KBM-7 (cell line): ENCODE measurements around the gene DIP2C.
"Not testable (repeated sequence)": the region's sequence is repeated elsewhere in the genome, so short reads cannot be mapped to it uniquely, and the experiment has no call there.

Source experiments
- DNase-seq: peaks from one replicate; pipeline ENCODE4 v3.0.0-alpha.2; 2015
- in situ Hi-C: fragments of 300-500 bp; cut with MboI; formaldehyde crosslinking; loops from 2 replicates; pipeline ENCODE4 v1.14.3; 2020; ENCODE audit warnings: low sequenced_read_pairs, low pct_unique_long_range_greater_than_20kb, mixed read lengths

Gene DIP2C

DNA sequence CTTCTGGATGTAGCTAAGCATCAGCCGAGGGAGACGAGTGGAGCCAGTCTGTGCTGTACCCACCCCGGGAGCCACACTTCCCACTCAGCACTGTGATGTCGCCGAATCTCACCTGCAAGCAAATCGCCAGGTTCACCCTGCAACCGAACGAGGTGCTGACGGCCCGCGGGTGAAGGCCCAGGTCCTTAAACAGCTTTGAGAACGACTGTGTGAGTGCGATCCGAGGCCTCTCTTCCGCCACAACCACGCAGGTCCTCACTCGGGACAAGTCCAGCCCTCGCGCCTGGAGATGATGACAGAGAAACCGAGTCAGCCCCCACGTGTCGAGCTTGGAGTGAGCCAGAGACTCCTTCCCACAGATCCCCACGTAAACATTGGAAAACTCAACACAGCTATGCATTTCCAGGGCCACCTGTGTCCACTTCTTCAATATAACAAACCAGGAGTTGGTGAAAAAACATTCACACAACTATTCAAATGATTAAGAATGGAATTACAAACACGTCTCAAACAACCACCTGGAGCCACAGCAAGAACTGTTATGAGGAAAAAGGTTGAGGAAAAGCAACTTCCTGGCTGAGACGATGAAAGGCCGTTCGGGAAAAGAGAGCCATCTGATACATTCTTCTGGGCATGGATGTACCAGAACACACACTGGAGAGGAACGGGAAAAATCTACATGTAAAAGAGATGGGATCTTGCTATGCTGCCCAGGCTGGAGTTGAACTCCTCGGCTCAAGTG is 362.4 kb downstream of the DIP2C start:
- in situ Hi-C loops: no loop called here
- DNase-seq: no peak

DNA sequence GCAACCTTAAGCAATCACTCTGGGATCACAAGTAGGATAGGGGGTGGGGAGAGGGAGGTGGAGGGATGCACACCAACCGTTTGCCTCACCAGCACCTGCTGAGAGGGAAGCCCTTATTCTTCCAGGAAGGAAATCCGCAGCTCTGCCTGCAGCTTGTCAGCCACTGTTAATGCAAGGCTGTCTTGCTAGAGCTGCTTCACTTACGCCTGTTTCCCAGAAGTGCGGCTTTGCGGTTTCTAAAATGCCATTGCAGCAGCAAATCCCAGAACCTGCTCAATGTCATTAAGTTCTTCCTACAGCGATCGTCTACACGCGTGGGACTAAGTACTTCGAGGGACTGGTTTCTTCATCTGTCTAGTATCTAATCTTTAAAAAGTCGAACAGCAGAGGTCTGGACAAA is 363.1 kb downstream of the DIP2C start:
- no peak for DNase-seq
- in situ Hi-C loops: no loop called here

DNA sequence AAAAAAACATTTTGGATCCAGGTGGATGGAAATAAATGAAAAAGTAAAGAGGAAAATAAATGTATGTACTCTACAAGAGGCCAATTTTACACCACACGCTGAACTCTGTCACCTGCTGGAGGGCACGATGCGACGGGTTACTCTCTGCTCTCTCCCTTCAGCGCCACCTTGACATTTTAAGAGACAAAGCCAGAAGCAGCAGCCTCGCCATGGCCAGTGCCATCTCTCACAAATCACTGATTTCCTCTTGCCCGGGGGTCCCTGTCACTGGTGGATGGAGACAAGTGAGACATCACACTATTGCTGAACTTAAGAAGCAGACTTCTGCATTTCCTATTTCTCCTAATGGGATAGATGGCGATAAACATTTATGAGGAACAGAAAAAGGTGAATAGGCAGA is 364.2 kb downstream of the DIP2C start:
- in situ Hi-C loops: no loop called here
- no peak for DNase-seq

DNA sequence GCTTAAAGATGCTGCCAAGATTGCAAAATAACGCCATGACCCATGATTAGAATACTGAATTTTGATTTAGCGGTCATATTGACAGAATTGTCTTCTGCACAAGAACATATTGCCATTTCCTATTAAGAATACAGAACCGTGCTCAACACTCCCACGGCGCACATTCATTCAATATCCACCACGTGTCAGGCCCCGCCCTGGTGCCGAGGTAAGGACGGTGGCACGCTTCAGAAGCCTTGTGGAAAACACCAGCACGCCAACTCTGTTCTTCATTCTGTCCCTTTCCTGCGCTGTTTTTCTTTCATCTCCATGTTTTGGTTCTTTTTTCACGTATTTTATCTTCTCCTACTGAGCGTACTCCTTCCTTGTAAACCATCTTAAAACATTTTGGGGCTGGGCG is 364.9 kb downstream of the DIP2C start:
- in situ Hi-C loops: no loop called here

DNA sequence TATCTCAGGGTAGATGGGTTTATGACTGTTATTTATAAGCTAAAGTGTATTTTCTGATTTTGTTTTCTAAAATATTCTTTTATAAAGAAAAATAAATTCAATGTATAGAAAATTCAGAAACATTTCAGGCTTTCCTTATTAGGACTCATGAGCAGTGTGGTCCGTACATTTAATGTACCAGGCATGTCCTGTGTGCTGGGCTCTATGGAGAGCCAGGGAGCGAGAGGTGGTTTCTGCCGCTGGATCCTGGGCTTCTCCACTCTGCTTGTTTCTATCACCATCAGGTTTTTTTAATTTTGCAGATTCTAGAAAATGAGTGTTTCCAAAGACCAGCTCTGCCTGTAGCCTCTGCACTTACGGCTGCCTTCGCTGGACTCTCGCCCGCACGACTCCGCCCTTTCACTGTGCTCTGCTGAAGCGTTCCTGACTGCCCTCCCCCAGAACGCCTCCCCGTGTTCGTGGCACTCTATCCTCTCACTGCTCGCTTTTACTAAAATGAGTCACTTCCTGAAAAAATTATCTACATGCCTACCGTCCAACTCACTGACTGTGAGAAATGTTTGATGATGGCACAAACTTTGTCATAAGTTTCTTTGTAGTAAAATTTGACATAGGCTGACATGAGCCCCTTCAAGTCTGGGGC is 365.7 kb downstream of the DIP2C start:
- DNase-seq: peak; percentile 83

More for the DNA sequence above, 364.9 kb downstream of the DIP2C start:
- no peak for DNase-seq

DNA sequence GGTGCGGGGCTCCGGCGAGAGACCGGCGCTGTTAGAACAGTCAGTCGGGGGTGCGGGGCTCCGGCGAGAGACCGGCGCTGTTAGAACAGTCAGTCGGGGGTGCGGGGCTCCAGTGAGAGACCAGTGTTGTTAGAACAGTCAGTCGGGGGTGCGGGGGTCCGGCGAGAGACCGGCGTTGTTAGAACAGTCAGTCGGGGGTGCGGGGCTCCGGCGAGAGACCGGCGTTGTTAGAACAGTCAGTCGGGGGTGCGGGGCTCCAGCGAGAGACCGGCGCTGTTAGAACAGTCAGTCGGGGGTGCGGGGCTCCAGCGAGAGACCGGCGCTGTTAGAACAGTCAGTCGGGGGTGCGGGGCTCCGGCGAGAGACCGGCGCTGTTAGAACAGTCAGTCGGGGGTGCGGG is 366.4 kb downstream of the DIP2C start:
- DNase-seq, in situ Hi-C loops: not testable (repeated sequence)

More for the DNA sequence above, 365.7 kb downstream of the DIP2C start:
- in situ Hi-C loops: no loop called here

DNA sequence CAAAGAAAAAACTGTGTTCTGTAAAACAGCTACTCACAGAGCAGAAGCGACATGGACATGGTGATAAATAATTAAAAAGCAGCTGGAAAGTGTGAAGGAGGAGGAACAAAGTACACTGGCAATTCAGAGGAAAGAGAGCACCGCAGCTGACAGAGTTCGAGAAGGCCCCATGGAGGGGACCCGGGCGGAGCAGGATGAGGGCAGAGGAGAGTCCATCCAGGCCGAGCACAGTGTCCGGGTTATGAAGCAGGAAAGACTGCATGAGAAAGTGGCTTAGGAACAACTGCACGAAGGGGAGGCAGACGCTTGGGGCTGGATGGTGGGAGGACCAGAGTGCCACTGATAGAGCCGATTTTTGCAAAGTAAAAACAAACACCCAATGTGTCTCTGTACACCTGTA is 368.7 kb downstream of the DIP2C start:
- in situ Hi-C loops: no loop called here
- DNase-seq: no peak

DNA sequence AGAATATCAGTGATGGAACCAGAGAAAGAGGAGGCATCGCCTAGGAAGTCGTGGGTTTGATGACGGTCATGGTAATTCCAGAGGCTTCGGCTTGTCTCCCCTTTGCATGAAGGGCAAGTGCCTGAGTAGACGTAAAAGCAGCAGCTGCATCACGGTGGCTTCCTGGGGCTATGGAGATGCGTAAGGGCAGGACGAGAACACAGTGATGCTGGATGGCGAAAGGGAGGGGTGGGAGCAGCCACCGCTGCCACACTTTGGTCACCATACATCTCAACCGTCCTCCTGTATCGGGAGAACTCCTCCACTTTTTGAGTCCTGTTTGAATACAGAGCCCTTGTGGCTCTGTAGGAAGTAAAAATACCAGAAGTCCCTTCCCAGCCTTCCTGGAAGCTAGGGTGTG is 371.5 kb downstream of the DIP2C start:
- no peak for DNase-seq
- in situ Hi-C loops: no loop called here

DNA sequence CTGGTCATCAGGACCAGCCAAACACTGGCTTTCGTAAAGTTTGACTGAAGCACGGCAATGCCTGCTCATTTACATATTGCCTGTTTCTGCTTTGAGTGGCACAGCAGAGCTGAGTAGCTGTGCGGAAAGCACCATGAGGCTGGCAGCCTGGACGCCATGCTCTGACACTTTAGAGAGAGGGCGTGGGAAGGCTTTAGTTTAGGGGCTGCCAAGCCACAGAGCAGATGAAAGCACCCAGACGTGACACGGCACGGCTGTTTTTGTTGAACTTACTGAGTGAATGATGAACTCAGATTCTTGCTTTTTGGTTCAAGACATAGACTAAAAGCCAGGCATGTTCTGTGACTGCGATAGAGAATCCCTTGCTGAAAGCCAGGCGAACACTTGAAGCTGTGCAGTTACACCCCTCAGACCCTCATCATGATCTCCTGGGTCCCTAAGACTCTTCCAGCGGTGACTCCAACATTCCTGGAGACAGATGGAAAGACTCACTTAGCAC is 372.1 kb downstream of the DIP2C start:
- no peak for DNase-seq
- in situ Hi-C loops: no loop called here

DNA sequence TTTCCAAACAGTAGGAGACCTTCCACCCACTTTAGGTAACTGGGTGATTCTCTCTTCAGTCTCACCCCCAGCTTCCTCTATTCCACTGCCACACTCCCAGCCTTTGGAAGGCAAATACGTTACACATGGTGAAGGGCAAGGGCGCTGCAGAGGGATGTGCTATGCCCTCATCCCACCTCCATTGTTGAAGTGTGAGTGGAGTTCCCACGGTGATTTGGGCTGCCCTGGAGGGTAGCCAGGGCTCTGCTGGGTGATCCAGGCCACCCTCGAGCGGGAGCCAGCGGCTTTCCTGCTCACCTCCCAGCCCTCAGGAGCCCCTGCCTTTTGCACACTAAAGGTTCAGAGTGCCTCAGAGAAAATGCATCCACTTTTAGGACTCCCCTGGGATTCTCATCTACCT is 373.1 kb downstream of the DIP2C start:
- in situ Hi-C loops: no loop called here
- DNase-seq: no peak

DNA sequence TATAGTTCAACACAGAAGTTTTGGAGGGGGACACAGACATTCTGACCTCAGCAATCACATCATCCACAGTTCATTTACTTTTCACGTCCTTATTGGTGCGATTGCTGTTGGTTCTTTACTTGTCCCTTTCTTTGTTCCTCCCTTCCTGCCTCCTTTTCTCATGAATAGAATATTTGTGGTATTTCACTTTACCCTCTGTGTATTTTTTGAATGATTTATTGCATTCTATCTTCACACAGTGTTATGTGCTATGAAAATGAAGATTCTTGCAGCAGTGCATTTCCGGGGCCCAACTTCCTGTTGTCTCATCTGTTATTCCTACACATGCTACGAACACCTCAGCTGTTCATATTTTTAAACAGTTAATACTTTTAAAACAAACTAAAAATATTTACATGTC is 374.6 kb downstream of the DIP2C start:
- DNase-seq: no peak
- in situ Hi-C loops: no loop called here

DNA sequence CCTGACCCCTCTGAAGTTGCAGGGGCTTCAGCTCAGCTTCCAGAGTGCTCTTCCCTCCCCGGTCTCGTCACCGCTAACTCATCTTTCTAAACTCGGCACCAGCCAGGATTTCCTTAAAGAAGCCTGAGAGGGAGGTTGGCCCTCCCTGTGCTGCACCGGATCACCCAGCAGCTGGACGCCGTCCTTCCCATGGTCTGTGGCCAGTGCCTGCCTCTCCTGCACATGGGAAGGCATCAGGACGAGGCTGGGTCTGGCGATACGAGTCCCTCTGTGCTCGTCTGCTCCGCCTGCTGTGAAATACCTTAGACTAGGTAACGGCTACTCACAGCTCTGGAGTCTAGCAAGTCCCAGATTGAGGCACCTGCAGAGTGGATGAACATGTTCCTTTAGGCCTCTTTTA is 375.1 kb downstream of the DIP2C start:
- no peak for DNase-seq

DNA sequence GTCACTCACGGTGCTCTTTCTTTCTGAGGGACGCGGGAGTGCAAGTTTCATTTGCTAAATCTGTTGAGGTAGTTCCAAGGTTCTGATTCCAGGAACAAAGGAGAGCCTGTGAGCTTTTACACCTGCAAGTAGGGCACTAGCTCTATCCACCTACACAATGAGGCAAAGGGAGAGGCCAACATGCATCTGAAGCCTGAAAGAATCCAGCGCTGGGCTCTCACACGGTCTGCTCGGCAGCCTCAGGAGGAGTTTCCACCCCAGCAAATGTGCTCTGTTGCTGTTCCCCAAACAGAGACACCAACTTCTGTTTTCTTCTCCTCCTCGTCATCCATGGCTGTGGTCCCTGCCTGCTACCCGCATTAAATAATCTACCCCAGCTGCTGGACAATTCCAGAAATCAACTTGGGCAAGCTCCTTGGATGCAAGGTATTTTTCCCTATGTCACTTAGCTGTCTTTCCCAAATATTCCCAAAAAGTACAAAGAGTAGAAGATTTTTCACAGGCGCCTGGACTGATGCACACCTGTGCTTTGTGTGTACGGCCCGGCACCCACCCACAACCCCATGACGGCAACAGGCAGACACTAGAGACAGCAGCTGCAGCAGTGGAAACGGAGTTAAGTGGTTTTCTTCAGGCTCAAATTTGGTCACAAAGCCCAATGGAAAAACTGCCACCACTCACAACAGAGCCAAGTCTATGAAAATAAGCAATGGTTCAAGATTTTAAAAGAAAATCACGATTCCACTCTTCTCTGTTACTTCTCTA is 377.4 kb downstream of the DIP2C start:
- in situ Hi-C loops: no loop called here

More for the DNA sequence above, 375.1 kb downstream of the DIP2C start:
- in situ Hi-C loops: no loop called here

DNA sequence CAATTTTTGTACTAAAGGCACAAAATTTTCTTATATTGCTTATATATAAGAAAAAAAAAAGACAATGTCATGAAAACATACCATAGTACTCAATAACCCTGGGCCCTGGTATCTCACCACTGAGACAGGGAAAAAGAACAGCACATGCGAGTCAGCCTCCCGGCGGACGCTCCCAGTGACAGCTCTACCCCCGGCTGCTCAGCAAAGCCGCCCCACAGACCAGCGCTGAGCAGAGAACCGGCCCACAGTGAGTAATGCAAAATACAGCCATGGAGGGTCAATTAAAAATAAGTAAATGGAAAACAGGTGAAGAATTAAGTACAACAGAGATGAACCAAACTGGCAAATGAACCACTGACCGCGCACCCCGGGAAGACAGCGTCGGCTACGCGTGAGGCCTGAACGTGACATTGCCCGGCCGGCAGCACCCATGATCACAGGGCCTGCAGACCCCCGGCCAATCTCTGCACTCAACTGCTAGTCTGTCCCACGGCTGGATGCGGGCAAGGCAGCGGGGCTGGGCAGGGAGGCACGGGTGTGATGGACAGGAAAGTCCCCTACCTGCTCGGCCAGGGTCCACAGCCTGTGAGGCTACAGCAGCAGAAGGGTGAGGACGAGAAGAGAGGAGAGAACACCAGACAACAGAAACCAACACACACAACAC is 378.4 kb downstream of the DIP2C start:
- in situ Hi-C loops: no loop called here
- no peak for DNase-seq

More for the DNA sequence above, 377.4 kb downstream of the DIP2C start:
- no peak for DNase-seq

DNA sequence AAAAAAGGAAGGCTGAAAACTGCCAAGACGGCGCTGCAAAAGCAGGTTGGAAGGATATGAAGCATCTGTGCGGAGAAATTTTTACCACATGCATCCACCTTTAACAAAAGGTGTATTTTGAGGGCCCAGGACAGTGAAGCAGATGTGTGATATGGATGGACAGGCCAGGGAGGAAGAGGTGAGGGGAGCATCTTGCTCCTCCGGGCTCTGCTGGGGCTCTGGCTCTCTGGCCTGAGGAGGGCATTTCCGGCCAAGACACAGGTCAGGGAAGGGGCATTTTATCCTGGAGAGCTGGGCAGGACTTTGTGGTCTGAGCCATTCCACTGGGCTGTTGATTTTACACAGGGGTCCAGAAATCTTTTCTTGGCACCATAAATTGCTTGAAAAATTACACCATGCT is 379.1 kb downstream of the DIP2C start:
- in situ Hi-C loops: no loop called here

DNA sequence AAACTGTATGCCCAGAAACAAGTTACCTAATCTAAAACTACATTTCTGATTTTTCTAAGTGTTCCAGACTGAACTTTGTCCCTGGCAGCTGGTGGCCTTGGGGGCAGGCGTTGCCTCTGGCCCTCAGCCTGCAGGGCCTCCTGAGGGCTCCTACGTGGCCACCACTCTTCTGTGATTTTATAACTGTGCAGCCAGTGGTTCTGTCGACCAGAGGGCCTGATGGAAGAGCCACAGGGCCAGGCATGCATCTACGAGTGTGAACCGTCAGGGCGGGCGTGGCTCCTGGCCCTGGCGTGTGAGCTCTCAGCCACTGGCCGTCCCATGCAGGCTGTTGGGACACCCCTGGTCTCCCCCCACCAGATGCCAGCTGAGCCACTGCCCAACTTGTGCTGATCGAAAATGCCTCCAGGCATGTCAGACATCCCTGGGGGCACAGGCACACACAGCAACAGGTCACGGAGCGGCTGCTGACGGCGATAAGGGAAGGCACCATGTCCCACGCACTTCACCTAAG is 380.8 kb downstream of the DIP2C start:
- DNase-seq: no peak
- in situ Hi-C loops: no loop called here

More for the DNA sequence above, 379.1 kb downstream of the DIP2C start:
- DNase-seq: no peak

DNA sequence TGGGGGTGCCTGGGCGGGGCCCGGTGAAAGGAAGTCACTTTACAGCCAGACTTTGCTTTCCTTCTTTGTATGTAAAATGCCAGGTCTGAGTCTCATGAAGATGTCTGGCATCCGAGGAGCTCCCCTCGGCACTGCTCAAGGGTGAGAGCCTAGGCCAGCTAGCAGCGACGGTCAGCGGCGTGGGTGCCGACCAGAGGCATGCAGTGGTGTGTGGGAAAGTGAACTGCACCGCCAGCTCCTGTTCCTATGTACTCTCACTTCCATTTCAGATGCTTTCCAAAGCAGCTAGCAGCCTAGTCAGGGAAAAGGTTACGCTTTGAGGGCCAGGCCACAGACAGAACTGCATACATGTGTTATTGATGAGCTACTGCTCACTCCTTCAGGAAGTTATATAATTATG is 381.4 kb downstream of the DIP2C start:
- in situ Hi-C loops: no loop called here
- DNase-seq: no peak

DNA sequence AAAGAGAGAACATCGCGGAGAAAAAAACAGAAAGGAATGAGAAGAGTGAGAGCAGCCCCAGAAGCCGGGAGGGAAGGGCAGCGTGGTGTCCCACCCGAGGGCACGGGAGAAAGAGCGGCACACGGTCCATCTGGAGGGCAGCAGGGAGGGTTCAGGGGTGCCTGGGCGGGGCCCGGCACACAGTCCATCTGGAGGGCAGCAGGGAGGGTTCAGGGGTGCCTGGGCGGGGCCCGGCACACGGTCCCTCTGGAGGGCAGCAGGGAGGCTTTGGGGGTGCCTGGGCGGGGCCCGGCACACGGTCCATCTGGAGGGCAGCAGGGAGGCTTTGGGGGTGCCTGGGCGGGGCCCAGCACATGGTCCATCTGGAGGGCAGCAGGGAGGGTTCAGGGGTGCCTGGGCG is 381.8 kb downstream of the DIP2C start:
- no peak for DNase-seq
- in situ Hi-C loops: no loop called here

DNA sequence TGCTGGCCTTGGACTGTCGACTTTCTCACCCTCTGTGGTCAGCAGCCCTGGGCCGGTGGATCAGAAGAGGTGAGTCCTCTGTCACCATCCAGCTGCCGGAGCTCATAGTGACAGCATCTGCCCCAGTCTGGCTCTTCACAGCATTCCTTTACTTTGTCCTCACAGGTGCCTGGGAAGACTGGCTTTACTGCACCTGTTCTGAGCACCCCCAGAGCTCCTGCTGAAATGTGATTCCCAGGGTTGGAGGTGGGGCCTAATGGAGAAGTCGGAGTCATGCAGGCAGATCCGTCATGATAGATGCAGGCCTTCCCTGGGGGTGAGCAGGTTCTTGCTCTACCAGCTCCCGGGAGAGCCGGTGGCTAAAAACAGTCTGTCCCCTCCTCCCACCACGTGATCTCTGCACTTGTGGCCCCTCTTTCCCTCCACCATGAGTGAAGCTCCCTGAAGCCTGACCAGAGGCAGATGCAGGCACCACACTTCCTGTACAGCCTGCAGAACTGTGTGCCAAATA is 382.7 kb downstream of the DIP2C start:
- DNase-seq: no peak
- in situ Hi-C loops: no loop called here
